ENCODE measurements around the gene ZBTB7B.

ZBTB7B gene

GRCh38 chr1:154988058-154988954, 14.3 kb upstream of the ZBTB7B start:
- DNase-seq (ENCODE audit: low read depth), result no peak

DNA sequence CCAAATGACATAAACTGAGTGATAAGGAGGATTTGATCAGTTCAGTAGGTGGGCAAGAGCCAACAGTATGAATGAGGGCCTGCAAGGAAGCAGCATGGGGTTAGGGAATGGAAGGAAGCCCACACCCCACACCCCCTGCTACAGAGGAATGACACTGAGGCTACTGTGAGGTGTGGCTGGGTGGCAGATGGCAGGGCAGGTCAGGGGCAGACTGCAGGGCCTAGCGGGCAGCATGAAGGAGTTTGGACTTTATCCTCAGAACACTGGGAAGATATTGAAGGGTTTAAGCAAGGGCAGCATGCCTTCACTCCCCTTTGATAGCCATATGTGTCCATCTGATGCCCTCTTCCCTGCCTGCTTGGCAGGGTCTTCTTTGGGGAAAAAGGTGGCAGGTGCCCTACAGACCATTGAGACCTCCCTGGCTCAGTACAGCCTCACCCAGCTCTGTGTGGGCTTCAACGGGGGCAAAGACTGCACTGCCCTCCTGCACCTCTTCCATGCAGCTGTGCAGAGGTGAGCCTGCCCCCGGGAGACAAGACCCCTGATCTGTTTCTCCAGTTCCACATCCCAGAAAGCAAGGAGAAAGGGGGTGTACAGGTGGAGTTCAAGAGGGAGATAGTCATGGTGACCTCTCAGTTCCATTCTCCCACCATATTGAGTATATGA, 13.3 kb upstream of the ZBTB7B start:
- DNase-seq (ENCODE audit: low read depth), result no peak

- DNase-seq (ENCODE audit: low read depth), result no peak
These were observed 12.3 kb upstream of the ZBTB7B start for GRCh38 chr1:154990276-154990675.

DNA sequence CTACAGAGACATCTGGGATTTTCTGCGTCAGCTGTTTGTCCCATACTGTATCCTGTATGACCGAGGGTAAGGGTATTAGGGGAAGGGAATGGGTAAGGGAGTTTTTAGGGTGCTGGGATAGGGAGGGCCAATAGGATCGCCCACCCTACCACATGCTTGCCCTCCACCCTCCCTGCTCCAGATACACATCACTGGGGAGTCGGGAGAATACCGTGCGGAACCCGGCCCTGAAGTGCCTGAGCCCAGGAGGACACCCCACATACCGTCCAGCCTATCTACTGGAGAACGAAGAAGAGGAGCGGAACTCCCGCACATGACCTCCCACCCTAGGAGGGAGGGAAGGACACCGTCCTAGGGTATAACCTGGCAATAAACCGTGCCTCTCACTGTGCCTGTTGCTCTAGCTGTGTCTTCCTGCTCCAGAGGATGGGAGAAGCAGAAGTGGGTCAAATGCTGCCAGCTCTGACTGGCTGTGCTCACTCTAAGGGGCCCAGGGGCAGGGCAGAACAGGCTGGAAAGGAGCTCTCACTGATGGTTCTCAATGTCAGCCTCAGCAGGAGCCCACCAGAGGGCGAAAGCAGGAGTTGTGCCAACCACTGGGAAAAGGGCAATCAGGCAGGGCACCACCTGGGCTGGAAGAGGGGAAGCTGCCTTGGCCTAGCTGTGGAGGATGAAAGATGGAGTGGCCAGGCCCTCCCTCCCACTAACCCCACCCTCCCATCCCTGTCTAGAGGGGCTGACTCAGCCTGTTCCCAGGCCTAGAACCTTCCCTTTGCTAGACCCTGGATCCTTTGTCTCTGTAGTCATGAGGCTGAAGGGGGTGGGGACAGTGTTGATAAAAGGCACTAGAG, 9.7 kb upstream of the ZBTB7B start:
- DNase-seq (ENCODE audit: low read depth), result no peak

- DNase-seq (ENCODE audit: low read depth), result no peak
These were observed 8.9 kb upstream of the ZBTB7B start, which contains the start of gene LENEP for GRCh38 chr1:154993572-154994268. Gene LENEP, plus strand, starts transcription at chr1:154993586. Its CDS starts 22 bp downstream, at chr1:154993608.

DNA sequence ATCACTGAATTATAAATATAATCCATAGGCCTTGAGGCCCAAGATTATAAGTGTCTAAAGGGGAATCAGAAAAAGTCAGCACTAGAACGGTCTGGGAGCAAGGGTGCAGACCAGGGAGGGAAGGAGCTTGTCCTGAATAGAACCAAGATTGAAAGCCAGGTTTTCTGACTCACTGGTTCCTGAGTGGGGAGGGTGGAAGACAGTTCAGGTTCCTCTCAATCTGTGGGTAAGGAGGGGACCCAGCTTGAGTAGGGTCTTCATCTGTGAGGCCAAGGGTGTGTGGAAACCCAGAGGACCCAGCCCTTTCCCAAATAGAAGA, 8.4 kb upstream of the ZBTB7B start:
- no peak for DNase-seq (ENCODE audit: low read depth)

GRCh38 chr1:154994591-154994990, 8.0 kb upstream of the ZBTB7B start:
- no peak for DNase-seq (ENCODE audit: low read depth)

DNA sequence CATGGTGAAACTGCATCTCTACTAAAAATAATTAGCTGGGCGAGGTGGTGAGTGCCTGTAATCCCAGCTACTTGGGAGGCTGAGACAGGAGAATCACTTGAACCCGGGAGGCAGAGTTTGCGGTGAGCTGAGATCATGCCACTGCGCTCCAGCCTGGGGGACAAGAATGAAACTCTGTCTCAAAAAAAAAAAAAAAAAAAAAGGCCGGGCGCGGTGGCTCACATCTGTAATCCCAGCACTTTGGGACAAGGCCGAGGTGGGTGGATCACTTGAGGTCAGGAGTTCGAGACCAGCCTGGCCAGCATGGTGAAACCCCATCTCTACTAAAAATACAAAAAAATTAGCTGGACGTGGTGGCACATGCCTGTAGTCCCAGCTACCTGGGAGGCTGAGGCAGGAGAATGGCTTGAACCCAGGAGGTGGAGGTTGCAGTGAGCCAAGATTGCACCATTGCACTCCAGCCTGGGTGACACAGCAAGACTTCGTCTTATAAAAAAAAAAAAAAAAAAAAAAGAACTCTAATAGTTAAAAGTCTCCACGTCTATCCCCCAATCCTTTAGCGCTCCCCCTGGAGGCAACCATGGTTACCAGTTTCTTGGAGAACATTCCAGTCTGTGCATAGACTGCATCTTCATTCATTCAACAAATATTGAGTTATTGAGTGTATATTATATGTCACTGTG, 7.2 kb upstream of the ZBTB7B start:
- DNase-seq (ENCODE audit: low read depth), result peak; percentile 67

DNA sequence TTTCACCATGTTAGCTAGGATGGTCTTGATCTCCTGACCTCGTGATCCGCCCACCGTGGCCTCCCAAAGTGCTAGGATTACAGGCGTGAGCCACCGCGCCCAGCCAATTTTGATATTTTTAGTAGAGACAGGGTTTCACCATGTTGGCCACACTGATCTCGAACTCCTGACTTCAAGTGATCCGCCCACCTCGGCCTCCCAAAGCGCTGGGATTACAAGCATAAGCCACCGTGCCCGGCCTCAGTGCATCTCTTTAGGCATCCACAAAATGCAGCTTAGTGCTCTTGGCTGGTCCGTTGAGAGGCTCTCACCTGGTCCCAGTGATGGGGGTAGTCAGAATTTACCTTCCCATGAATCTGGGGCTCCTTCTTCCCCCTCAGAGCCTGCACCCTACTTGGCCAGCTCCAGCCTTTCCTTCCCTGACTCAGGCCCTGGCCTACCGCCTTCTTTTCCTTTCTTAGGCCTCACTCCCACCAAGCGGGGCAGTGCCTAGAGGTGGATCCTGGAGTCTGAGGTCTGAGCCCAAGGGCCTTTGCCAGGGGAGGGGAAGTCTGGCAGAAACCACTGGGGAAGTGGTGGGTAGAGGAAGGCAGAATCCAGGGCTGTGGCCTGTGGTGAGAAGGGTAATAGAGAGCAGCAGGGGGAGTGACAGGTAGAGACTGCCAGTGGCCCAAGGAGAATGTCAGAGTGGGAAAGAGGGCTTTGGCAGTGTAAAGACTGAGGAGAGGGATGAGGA, 5.5 kb upstream of the ZBTB7B start:
- no peak for DNase-seq (ENCODE audit: low read depth)

- no peak for DNase-seq (ENCODE audit: low read depth)
These were observed 4.3 kb upstream of the ZBTB7B start for GRCh38 chr1:154998201-154998780.

DNA sequence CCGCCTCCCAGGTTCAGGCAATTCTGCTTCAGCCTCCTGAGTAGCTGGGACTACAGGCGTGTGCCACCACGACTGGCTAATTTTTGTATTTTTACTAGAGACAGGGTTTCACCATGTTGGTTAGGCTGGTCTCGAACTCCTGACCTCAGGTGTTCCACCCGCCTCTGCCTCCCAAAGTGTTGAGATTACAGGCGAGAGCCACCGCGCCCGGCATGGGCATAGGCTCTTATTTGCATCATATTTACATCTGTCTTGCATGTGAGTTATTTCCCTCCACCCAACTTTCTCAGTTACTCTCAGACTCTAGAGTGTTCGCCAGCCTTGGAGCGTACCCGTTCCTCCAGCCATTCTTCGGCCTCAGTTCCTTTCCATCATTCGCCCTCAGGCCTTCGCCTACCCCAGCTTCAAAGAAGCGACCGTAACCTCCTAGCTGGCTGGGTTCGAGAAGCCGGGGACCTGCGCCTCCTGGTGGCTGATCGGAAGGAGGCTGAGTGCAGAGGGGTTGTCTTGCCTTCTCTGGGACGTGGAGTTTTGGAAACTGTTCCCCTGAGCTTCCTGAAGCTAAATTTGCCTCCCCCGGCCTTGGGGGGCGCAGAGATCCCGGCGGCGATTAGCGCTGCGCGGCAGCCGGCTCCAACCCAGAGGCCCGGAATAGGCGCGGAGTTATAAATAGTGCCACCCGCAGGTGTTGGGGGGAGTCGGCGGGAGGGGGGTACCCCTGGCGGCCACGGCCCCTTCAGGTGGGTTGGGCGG, 3.6 kb upstream of the ZBTB7B start:
- no peak for DNase-seq (ENCODE audit: low read depth)

DNA sequence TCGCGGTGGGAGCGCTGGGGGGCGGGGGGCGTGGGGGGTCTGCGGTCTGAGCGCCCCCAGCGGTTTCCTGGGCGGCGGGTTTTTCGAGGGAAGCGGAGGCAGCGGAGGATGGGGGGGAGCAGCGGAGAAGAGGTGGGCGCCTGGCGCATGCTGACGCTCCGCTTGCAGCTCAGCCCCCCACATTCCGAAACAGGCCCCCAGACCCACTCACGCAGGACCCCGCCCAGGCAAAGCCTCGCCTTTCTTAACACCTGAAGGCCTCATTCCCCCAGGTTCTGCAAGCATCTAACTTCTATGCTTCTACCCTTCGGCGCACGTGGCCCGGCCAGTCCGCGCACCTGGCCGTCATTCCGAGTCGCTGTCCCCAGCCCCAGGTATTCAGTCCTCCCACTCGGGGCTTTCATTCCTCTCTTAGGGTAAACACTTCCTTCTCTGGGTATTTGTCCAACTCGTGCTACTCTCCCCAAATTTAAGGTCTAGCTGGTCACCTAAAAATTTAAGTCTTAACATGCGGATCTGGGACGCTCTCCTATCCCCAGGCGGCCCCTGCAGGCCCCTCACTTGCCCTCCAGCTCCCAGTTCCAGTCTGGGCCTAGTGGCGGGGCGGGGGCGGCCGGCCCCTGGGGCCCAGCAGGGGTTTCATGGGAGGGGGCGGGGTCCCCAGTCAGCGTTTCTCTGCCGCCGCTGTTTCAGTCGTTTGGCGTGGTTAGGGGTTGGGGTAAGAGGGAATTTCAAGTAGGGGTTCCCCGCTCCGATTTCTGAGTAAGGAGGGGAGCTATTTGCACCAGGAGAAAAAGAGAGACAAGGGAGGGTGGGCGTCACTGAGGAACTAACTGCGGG, 2.8 kb upstream of the ZBTB7B start:
- no peak for DNase-seq (ENCODE audit: low read depth)

- DNase-seq (ENCODE audit: low read depth), result no peak
These were observed 2.2 kb upstream of the ZBTB7B start for GRCh38 chr1:155000411-155000725.

DNA sequence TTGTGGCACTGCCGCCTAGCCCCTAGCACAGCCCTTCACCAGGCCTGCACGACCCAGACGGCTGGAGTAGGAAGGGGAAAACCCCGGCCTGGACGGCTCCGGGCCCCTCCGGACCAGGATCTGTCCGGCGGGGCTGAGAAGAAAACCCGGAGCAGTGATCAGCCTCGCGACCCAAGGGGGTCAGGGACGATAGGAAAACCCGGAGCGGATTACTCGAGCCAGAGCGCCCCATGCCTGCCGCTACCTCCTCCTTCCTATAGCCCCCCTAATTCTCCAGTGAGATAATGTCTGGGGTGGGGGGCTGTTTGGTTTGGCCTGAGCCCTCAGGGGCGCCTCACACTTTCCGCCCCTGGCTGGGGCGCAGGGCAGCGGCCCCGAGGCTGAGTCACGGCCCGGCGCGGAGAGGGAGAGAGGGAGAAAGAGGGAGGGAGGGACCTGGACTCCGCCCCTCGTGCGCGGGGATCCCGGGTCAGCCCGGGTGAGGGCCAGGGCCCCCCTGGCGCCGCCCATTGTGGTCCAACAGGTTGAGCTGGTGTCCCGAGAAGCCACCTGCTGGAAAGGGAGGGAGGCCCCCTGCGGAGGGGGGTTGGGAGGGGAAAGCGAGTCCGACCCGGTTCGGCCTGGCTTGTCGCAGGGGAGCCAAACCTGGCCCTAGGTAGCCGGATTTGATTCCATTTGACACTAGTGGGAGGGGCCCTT, 1.7 kb upstream of the ZBTB7B start:
- DNase-seq (ENCODE audit: low read depth), result peak; percentile 55

DNA sequence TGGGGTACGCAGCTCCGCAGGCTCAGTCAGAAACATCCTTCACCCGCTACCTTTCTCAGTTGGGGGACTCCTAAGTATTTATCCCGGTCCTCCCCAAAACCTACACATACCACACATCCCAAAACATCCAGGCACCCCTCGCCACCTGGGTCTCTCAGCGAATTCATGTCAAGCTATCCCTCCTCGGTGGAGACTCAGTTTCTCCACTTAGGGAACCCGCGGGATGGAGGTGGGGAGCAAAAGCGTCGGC, 1.3 kb upstream of the ZBTB7B start:
- DNase-seq (ENCODE audit: low read depth), result no peak

DNA sequence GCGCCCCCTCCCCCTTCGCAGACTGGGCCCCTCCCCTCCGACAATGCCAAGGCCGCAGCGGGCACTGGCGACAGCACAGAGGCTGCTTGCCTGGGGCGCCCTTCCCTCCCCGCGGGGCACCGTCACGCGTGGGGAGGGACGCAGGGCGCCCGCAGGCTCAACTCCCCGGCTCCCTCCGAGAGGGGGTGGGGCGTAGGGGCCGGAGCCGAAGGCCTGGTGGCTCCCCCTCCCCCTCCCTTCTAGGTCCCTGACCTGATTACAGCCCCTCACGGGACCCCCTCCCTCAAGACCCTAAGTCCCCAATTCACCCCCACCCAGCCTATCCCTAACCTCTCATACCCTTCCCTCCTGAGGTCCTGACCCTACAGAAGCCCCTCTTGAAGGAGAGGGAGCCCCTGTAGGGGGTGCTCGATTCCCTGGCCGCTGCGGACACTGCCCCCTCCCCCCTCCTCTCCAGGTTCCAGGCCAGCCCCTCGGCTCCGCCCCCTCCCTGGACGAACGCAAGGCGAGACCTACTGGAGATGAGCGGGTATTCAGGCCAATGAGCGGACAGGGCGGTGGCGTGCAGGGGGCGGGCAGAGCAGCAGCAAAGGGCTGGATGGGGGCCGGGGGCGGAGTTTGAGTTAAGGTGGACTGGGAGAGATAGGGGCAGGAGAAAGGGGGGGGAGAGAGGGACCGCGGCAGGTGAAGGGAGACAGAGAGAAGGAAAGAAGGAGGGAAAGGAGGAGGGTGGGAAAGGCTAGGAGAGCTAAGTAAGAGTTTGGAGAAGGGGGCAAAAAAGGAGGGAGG, 733 bp upstream of the ZBTB7B start:
- peak; percentile 98 for DNase-seq (ENCODE audit: low read depth)

DNA sequence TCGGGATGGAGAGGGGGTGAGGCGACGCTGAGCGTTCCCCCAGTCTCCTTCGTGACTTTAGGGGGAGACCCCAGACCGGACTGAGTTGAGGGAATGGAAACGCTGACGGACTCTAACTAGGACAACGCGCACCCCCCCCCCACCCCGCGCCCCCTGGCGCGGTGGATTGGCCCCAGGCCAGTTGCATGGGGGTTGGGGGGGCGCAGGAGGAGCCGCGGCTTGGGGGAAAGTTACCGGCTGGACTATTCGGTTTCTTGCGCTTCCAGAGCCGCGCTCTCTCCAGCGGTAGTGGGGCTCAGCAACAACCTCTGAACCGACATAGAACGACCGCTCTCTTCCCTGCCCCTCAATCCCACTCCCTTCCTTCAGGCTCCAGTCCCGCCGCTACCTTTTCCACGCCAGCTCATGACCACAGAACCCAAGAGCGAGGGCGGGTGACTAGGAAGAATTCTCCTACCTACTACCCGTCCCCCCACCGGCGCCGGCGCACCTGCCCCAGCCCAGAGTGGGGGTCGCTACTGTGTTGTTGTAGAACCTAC, 694 bp downstream of the ZBTB7B start:
- no peak for DNase-seq (ENCODE audit: low read depth)
